Thyroid gland (tissue), 4 donors: Measurements from ENCODE around the gene PSMD11. TPM values are rescaled to one million over a fixed set of nuclear protein-coding genes. Genes with fewer than 3 reads are reported as not detected.

ENCODE experiments used
- DNase-seq, 2 donors: peaks; one replicate each; pipeline ENCODE4 v3.0.0-alpha.2; 2019
- H3K27ac ChIP-seq, 3 donors: fragments of 200-600 bp; sonication (generic); 1 replicate in 2 of 3; 2 replicates in 1 of 3; pipeline ENCODE4 v1.5.1; 2016 to 2019; ENCODE audit warnings: mild to moderate bottlenecking in 1 of 3, moderate library complexity in 1 of 3
- H3K27me3 ChIP-seq: fragments of 200-600 bp; sonication (generic); one replicate; pipeline ENCODE4 v1.5.1; 2019
- H3K36me3 ChIP-seq, 2 donors: fragments of 200-600 bp; sonication (generic); one replicate each; pipeline ENCODE4 v1.5.1; 2016 to 2019
- H3K4me1 ChIP-seq, 2 donors: fragments of 200-600 bp; sonication (generic); one replicate each; pipeline ENCODE4 v1.5.1; 2017 to 2019
- H3K4me3 ChIP-seq, 3 donors: fragments of 200-600 bp; sonication (generic); replicated peaks in 1 of 3; 1 replicate in 2 of 3; 2 replicates in 1 of 3; pipeline ENCODE4 v1.5.1; 2016; ENCODE audit warnings: mild to moderate bottlenecking in 1 of 3
- H3K9me3 ChIP-seq: fragments of 200-600 bp; sonication (generic); one replicate; pipeline ENCODE4 v1.5.1; 2017
- CTCF ChIP-seq, 6 experiments: fragments of 200-600 bp in 3 of 6; fragments of 450-650 bp in 3 of 6; sonication (generic) in 3 of 6; IDR thresholded peaks; one replicate each; pipeline ENCODE4 v1.5.1; 2016 to 2019; ENCODE audit warnings: antibody characterized with exemption in 6 of 6, mild to moderate bottlenecking in 2 of 6, inconsistent platforms in 1 of 6, moderate library complexity in 1 of 6
- POLR2A ChIP-seq, 2 donors: fragments of 450-650 bp; IDR thresholded peaks; one replicate each; pipeline ENCODE4 v1.6.1; 2017; ENCODE audit warnings: antibody characterized with exemption in 2 of 2, mild to moderate bottlenecking in 2 of 2, moderate library complexity in 1 of 2
- WGBS, 2 donors: methylation state at CpG; one replicate each; pipeline ENCODE4 v1.1.5; 2017; 5-methylcytosine and 5-hydroxymethylcytosine counted together
- intact Hi-C: fragments of 100-400 bp; cut with DNase I; formaldehyde crosslinking; loops from one replicate; pipeline ENCODE4 v1.15.1; 2023
- total RNA-seq, 4 donors: library from RNA; depleted of rRNA; stranded (reverse); fragments of >200 nt; gene quantifications; one replicate each; pipeline ENCODE4 v1.2.3, GENCODE V29; 2016

The PSMD11 gene
- total RNA-seq, 4 donors from 2014 or later, result 41.3 to 73.8 (median 64.3) TPM

- Histone ChIP-seq H3K27ac (no peak overlapping the region), H3K36me3 (no peaks in the 10 kb centered on the region), H3K27me3 (no peaks in the 10 kb centered on the region), H3K4me1 (peaks cover 4 to 17% of the 10 kb centered on the region in 2 donors), H3K4me3 (peak overlapping the region in 1 of 3 donors; percentile 38), H3K9me3 (no peaks in the 10 kb centered on the region)
- intact Hi-C loops, result no loop called here
- 34 to 35% methylated on average over 24 to 26 of the region's 31 CpGs for WGBS, 2 donors
- no peak for DNase-seq
- TF ChIP-seq POLR2A (IDR thresholded peaks at IDR 0.05) (no peak), CTCF (IDR thresholded peaks at IDR 0.05) (no peak)
Observed at GRCh38 chr17:32518646-32519227, 74.4 kb downstream of the PSMD11 start.

DNA sequence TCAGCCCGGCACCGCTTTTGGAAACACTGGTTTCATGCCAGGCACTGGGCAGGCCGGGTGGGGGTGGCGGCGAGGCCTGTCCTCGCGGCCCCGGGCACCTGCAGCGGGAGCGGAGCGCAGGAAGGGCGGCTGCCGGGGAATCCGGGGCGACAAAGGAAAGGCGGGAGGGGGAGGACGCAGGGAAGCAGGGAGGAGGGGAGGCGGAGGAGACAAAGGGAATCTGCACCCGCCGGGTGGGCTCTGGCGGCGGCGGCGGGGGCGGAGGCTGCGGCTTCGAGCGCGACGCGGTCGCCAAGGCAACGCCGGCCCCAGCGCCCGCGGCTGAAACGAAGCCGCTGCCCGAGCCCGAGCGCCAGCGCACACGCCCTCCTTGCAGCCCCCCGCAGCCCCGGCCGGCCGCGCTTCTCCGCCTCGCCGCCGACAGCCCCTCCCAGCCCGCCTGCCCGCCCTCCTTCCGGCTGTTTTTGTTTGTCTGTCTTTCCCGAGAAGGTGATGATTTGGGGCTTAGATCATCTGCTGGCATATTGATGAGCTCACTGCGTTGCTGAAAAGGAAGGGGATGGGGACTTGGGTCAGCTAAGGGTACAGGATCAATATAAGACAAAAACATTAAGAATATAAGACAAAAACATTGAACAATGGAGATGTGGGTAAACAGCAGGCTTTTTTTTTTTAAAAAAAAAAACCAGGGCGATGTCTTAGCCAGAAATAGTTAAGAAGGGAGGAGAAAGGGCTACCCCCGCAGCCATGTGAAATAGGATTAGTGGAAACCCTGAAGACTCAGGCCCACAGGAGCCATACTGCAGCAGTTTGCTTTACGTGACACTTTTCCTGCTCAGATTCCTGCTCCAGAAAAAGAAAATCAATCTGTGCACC, 75.2 kb downstream of the PSMD11 start:
- Histone ChIP-seq H3K36me3 (no peaks in the 10 kb centered on the region), H3K4me3 (peak overlapping the region in 1 of 3 donors; percentile 38), H3K27me3 (no peaks in the 10 kb centered on the region), H3K4me1 (peaks cover 4 to 17% of the 10 kb centered on the region in 2 donors), H3K9me3 (no peaks in the 10 kb centered on the region), H3K27ac (no peak overlapping the region)
- DNase-seq, result peak; percentile 70 to 74
- TF ChIP-seq POLR2A (IDR thresholded peaks at IDR 0.05) (no peak), CTCF (IDR thresholded peaks at IDR 0.05) (no peak)
- WGBS, 2 donors, result 3 to 4% methylated on average over 41 to 51 of the region's 61 CpGs
- intact Hi-C loops, result no loop called here

DNA sequence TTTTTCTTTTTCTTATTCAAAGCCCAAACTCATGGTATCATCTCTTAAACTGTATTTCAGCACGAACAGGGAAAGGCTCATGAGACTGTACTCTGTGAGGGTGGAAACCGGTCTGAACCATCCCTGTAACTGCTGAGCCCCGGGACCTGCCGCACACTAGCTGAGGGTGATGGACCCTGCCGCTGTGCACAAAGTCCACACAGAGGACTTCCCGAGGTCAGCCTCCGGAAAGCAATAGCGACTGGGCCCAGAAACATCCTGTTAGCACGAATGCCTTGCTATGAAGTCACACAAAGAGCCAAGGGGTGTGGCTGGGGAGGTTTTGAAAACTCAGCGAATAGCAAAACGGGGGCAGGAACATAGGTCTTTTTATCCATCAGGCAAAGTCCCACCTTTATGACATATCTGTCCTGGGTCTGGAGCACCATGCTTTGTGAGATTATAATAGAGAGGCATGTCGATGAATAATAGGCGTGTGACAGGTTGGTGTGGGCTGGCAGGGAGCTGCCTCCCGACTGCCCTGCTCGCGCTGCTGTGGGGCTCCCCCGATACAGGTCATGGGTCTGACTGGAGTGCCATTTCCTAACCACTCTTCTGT, 75.9 kb downstream of the PSMD11 start:
- intact Hi-C loops, result no loop called here
- TF ChIP-seq POLR2A (IDR thresholded peaks at IDR 0.05), result no peak
- TF ChIP-seq CTCF (IDR thresholded peaks at IDR 0.05), result no peak
- DNase-seq, result no peak
- peaks cover 4 to 17% of the 10 kb centered on the region in 2 donors for H3K4me1 ChIP-seq
- H3K9me3 ChIP-seq, result no peaks in the 10 kb centered on the region
- H3K4me3 ChIP-seq, result no peak overlapping the region
- H3K27ac ChIP-seq, result no peak overlapping the region
- no peaks in the 10 kb centered on the region for H3K27me3 ChIP-seq
- H3K36me3 ChIP-seq, result no peaks in the 10 kb centered on the region
- WGBS, 2 donors, result 59 to 66% methylated on average over 17 of the region's 17 CpGs

- Histone ChIP-seq H3K36me3 (no peaks in the 10 kb centered on the region), H3K9me3 (no peaks in the 10 kb centered on the region), H3K27me3 (no peaks in the 10 kb centered on the region), H3K4me3 (no peak overlapping the region), H3K27ac (no peak overlapping the region), H3K4me1 (peaks cover 4 to 17% of the 10 kb centered on the region in 2 donors)
- WGBS, 2 donors, result 94 to 97% methylated on average over 9 of the region's 9 CpGs
- no peak for DNase-seq
- intact Hi-C loops, result no loop called here
- no peak for TF ChIP-seq POLR2A (IDR thresholded peaks at IDR 0.05)
- TF ChIP-seq CTCF (IDR thresholded peaks at IDR 0.05), result no peak
Observed at GRCh38 chr17:32520737-32521404, 76.6 kb downstream of the PSMD11 start.
